Measurements from ENCODE around the gene HHLA2.

The HHLA2 gene

GRCh38 chr3:108300103-108300849 lies 3.9 kb downstream of the HHLA2 start:
- DNase-seq = no peak

- DNase-seq = no peak
Measured at GRCh38 chr3:108301695-108302404, 5.5 kb downstream of the HHLA2 start.

- no peak for DNase-seq
Measured at GRCh38 chr3:108302570-108302969, 6.2 kb downstream of the HHLA2 start.

GRCh38 chr3:108305484-108306172 lies 9.3 kb downstream of the HHLA2 start:
- no peak for DNase-seq

- no peak for DNase-seq
Measured at GRCh38 chr3:108311797-108312196, 15.4 kb downstream of the HHLA2 start.

- no peak for DNase-seq
Measured at GRCh38 chr3:108312656-108313055, 16.3 kb downstream of the HHLA2 start.

- no peak for DNase-seq
Measured at GRCh38 chr3:108315767-108316301, 19.5 kb downstream of the HHLA2 start.

- DNase-seq = no peak
Measured at GRCh38 chr3:108319428-108320082, 23.2 kb downstream of the HHLA2 start.

- no peak for DNase-seq
Measured at GRCh38 chr3:108320746-108321350, 24.5 kb downstream of the HHLA2 start.

- DNase-seq = no peak
Measured at GRCh38 chr3:108322352-108322751, 26.0 kb downstream of the HHLA2 start.

GRCh38 chr3:108324177-108324576 lies 27.8 kb downstream of the HHLA2 start:
- DNase-seq = no peak

GRCh38 chr3:108327168-108327567 lies 30.8 kb downstream of the HHLA2 start:
- no peak for DNase-seq

GRCh38 chr3:108328821-108329486 lies 32.6 kb downstream of the HHLA2 start:
- DNase-seq = no peak

- no peak for DNase-seq
Measured at GRCh38 chr3:108329508-108329907, 33.2 kb downstream of the HHLA2 start.

- no peak for DNase-seq
Measured at GRCh38 chr3:108329947-108330346, 33.6 kb downstream of the HHLA2 start.

- no peak for DNase-seq
Measured at GRCh38 chr3:108331792-108332191, 35.4 kb downstream of the HHLA2 start.

GRCh38 chr3:108333961-108334360 lies 37.6 kb downstream of the HHLA2 start:
- no peak for DNase-seq

- DNase-seq = no peak
Measured at GRCh38 chr3:108334701-108335100, 38.4 kb downstream of the HHLA2 start.

- DNase-seq = no peak
Measured at GRCh38 chr3:108338901-108339545, 42.7 kb downstream of the HHLA2 start.

- no peak for DNase-seq
Measured at GRCh38 chr3:108341911-108342310, 45.6 kb downstream of the HHLA2 start.

GRCh38 chr3:108342837-108343486 lies 46.6 kb downstream of the HHLA2 start:
- no peak for DNase-seq
